KOPT-K1 (cell line): Measurements from ENCODE around the gene COL16A1.

Experiments
- H3K27ac ChIP-seq: fragments of 200-600 bp; sonication (generic); 2 replicates; pipeline ENCODE4 v1.5.1; 2016; ENCODE audit warnings: antibody characterized with exemption, mild to moderate bottlenecking, low read depth, low read length; ENCODE audit not compliant: poor library complexity, severe bottlenecking
- H3K36me3 ChIP-seq: fragments of 200-600 bp; sonication (generic); 2 replicates; pipeline ENCODE4 v1.5.1; 2017; ENCODE audit warnings: antibody characterized with exemption, mild to moderate bottlenecking, low read length, moderate library complexity; ENCODE audit not compliant: insufficient read depth
- H3K9me3 ChIP-seq: fragments of 200-600 bp; sonication (generic); 2 replicates; pipeline ENCODE4 v1.5.1; 2017; ENCODE audit warnings: antibody characterized with exemption, low read length, mild to moderate bottlenecking; ENCODE audit not compliant: insufficient read depth, poor library complexity, severe bottlenecking

COL16A1 gene

DNA sequence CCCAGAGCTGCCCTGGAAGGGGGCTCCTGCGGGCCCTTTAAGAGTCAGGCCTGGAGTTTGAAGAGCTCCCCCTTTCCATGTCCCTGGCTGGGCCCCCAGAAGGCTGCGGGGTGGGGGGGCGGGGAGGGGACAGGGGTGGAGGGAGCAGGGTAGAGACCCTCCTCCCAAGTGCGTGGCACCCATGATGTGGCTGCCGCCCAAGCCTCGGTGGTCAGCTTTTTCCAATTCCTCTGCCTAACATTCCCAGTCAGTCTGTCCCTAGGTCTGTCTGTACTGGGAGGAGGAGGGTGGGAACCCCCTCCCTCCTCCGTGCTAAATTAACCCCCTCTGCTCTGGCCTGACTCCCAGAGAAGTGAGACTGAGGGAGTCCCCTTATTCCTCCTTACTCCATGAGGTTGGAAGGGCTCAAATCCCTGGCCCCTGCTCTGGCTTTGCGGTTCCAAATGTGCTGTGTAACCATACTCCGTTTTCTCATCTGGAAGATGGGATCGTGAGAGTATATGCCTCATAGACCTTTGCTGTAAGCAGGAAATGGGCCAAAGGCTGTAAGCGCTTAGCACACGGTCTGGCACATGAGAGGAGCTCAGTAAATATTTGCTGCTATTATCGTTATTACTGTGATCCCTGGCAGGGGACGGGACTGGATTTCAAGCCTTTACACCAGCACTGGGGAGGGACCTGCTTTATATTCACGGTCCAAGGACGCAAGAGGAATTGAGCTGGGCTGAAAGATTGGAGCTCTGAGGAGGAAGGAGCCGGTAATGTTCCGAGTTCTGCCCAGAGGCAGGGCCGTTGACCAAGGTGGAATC is 658 bp upstream of the COL16A1 start:
- no peak overlapping the region for H3K27ac ChIP-seq
- H3K36me3 ChIP-seq: no peaks in the 10 kb centered on the region
- H3K9me3 ChIP-seq: no peaks in the 10 kb centered on the region

DNA sequence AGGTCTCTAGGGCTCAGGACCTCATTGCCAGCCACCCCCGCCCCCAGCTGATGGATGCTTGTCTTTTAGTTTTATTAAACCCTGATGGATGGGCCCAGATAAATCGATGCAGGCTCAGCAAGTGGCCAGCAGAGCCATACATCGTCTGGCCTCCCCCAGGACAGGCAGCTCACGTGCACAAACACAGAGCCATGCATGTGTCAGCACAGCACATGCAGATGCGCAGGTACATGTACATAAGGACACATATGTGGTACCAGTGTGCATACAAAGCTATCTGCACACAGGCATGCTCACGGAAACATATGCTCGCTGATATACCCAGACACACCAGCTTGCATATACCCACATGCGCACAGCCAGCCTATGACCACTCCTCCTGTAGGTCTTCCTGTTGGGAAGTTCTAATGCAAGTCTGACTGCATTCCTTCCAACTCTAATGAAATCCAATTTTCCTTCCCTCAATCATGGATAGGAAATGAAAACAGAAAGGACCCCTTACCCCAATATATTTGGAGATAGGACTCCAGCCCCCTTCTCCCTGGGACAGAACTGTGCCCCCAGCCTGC is 897 bp downstream of the COL16A1 start:
- Histone ChIP-seq H3K27ac (no peak overlapping the region), H3K36me3 (no peaks in the 10 kb centered on the region), H3K9me3 (no peaks in the 10 kb centered on the region)

DNA sequence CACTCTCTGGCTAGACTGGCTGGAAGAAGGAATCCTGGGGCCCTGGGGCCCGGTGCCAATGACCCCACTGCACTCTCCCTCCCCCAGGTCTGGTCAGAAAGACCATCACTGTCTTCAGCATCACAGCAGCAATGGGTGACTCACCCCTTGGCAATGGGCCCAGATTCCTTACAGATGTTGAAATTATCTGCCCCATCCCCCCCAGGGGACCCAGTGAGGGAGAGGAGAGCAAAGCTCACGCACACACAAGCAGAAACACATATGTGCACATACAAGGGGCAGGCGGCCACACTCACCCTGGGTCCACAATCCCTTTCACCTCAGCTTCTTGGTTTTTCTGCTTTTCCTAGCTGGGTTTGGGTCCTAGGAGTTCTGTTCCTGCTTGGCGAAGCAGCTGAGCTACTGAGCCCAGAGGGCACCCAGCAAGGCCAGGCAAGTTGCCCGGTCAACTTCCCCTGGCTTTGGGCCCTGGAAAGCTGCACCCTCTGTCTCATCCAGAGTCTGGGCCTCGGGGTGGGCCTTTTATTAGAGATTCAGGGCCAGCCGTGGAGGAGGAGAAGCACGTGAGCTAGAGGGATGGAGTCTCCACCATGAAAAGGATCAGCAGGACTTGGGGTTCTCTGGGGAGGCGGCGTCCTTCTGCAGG is 2.6 kb downstream of the COL16A1 start:
- H3K27ac ChIP-seq: no peak overlapping the region
- no peaks in the 10 kb centered on the region for H3K36me3 ChIP-seq
- H3K9me3 ChIP-seq: no peaks in the 10 kb centered on the region

DNA sequence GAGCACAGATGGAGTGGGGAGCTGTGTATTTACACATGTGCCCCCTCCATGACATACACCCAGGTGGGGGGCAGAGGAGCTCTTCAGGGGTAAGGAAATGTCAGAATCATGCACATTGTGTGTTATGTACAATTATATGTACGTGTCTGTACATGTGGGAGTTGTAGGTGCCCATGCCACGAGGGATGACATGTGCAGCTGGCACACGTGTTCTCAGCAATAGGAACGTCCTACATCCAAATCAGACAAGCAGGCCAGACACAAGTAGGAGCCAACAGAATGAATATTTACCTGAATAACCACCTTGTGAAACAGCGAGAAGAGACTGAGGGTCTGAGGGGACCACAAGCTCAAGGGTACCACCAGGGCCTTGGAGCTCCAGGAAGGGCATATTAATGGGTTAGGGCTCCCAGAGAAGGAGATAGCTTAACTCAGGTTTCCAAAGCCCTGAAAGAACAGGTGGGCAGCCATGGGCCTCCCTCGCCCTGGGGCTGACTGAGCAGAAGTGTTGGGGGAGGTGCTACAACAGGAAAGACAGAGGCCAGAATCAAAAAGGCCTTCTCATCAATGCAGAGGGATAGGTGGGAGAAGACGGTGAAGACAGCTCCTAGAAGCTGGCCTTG is 3.2 kb downstream of the COL16A1 start:
- Histone ChIP-seq H3K36me3 (no peaks in the 10 kb centered on the region), H3K9me3 (no peaks in the 10 kb centered on the region), H3K27ac (no peak overlapping the region)

DNA sequence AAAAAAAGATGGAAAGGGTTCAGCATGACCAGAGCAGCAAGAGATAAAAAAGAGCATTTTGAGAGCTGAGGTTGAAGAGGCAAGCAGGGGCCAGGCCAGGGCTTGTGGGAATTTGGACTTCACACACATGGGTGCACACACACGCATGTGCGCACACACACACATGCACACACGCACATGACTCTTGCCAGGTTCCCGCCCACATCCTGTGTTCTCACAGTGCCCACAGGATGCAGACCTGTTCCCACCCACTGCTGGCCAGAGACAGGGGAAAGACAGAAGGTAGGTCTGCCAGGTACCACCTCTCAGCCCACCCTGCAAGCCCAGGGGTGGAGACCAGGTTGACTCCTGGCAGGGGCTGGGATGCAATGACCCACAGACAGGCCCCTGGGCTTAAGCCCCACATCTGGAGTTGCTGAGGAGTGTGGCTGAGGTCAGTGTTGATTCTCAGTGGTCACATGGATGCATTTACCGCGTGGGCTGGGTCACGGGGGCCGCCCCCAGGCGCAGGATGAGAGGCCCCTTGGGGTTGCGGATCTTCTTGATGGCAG is 4.4 kb downstream of the COL16A1 start:
- Histone ChIP-seq H3K9me3 (no peaks in the 10 kb centered on the region), H3K27ac (no peak overlapping the region), H3K36me3 (no peaks in the 10 kb centered on the region)

DNA sequence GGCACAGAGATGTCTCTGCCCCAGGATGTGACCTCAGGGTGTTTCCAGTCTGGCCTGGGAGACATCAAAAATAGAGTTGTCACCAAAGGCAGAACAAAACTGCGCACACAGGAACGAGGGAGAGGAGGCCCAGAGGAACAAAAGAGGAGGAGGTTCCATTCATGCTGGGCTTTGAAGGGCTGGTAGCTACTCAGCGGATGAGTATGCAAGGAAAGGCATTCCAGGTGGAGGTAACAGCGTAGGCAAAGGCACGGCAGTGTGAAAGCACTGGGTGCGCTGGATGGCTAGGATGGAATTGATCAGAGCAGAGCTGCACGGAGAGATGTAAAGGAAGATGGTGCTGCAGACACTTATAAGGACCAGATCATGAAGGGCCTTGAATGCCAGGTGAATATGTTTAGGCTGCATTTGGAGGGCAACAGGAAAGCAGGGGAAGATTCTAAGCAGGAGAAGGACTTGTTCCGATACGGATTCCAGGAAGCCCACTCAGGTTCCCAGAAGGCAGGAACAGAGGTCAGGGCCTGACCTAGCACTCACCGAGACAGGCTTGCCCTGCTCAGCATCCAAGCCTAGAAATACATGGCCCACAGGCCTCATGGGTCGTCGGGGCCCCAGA is 6.3 kb downstream of the COL16A1 start:
- H3K36me3 ChIP-seq: no peaks in the 10 kb centered on the region

DNA sequence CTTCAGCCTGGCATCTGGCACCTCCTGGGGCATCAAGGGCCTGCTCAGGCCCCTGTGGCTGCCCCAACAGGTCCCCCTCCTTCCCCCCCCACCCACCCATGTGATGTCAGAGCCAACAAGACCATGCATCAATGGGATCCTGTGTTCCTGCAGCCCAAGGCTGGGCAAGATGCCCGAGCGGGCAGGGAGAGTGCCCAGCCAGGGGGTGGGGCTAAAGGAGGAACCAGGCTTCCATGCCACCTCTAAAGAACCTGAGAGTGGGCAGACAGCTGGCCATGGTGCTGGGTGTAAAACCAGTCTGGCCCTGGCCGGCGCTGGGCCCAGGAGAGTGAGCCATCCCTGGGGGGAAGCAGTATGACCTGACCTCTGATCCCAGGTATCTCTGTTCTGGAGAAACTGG is 7.6 kb downstream of the COL16A1 start:
- H3K27ac ChIP-seq: no peak overlapping the region
- H3K9me3 ChIP-seq: no peaks in the 10 kb centered on the region
- no peaks in the 10 kb centered on the region for H3K36me3 ChIP-seq

More for the DNA sequence above, 6.3 kb downstream of the COL16A1 start:
- Histone ChIP-seq H3K27ac (no peak overlapping the region), H3K9me3 (no peaks in the 10 kb centered on the region)

DNA sequence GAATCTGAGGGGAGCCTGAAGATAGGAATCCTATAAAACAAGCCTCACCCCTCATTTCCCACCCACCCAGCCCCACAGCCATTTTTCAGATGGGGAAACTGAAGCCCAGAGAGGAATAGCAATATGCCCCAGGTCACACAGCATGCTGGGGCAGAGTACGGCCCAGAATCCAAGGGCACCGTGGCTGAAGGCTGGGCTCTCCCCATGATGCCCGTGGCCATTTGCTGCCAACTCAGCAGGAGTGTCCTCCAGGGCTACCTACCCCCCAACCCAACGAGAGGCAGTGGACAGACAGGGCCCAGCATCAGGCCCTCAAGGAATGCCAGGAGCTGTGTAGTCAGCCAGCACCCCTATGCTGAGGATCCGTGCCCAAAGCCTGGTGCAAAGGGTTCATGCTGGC is 8.5 kb downstream of the COL16A1 start:
- Histone ChIP-seq H3K9me3 (no peaks in the 10 kb centered on the region), H3K27ac (no peak overlapping the region), H3K36me3 (no peaks in the 10 kb centered on the region)

DNA sequence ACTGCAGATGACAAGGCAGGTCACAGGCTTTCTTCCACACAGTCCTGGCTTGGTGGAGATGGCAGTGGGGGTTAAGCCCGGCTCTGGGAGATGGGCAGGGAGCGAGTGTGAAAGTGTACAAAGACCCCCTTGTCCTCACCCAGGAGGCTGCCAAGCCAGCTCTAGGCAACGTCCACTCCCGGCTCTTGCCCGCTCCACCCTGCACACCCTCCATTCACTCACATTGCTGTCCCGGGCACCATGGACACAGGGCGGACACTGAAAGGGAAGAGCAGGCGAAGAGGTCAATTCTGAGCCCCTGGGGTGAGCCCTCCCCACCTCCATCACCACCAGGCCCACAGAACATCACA is 8.9 kb downstream of the COL16A1 start:
- Histone ChIP-seq H3K36me3 (no peaks in the 10 kb centered on the region), H3K27ac (no peak overlapping the region), H3K9me3 (no peaks in the 10 kb centered on the region)

DNA sequence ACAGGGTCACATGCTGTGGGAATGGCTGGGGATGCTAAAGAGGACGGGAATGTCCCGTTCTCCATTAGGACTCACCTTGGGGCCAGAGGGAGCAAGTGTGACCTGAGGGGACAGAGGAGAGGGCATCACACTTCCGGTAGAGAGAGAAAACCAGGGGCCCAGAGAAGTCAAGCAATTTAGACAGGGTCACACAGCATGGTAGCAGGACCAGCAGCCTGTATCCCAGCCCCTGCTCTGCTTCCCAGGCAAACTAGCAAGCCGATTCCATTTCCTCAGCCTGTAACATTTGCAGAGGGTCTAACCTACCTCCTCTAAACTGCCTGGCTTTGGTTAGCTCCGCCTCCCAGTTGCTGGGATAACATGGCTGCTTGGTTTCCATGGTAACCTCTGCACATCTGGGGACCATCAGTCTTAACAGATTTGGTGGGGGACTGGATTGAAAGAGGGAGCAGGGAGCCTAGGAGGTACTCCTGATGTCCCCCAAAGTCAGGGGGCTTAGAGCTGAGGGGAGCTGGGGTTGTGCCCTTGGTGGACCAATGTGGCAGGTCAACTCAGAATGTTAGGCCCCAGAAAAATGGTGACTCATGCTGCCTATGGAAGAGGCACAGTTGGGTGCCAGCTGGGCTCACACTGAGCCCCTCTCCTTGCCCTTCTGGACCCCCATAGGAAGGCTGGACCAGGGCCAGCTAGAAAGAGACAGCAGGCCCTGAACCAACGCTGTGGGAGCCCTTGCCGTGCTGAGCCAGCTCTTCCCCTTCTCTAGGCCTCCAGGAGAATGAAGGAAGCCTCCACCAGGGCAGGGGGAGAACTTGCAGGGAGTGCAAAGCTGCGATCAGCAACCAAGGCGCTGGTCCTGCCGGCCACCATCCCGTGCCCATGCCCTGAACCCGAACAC is 9.5 kb downstream of the COL16A1 start:
- Histone ChIP-seq H3K36me3 (no peaks in the 10 kb centered on the region), H3K9me3 (no peaks in the 10 kb centered on the region), H3K27ac (no peak overlapping the region)

DNA sequence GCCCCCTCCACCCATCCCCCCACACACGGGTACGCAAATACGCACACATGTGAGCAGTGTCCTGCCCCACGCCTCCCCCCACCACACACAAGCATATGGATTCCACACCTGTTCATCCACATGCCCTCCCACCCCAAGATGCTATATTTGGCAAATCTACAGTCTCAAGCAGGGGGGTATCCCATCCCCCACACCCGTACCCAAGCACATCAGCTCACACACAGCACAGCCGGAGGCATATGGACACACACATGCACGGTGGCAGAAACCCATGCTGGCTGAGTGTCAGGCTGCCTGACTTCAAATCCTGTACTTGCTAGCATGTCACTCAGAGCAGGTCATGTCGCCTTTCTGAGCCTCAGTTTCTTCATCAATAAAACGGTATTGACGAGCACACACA is 10.6 kb downstream of the COL16A1 start:
- Histone ChIP-seq H3K27ac (no peak overlapping the region), H3K9me3 (no peaks in the 10 kb centered on the region), H3K36me3 (no peaks in the 10 kb centered on the region)

DNA sequence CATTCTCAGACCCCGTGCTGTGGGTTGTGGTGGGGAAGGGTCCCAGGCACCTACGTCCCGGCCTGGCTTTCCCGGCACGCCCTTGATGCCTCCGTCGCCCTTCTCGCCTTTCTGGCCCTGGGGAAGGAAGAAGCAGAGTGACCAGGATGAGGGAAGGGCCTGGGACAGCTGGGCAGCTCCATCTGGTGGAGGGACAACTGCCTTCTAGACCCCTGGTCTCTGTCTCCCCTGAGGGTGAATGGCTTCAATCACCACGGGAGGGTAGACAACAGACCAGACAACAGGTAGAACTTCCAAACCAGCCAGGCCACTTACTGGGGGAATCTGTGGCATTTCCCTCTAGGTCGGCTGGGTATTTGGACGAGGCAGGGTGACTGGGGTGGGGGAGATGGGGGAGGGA is 11.9 kb downstream of the COL16A1 start:
- Histone ChIP-seq H3K9me3 (no peaks in the 10 kb centered on the region), H3K27ac (no peak overlapping the region), H3K36me3 (no peaks in the 10 kb centered on the region)

DNA sequence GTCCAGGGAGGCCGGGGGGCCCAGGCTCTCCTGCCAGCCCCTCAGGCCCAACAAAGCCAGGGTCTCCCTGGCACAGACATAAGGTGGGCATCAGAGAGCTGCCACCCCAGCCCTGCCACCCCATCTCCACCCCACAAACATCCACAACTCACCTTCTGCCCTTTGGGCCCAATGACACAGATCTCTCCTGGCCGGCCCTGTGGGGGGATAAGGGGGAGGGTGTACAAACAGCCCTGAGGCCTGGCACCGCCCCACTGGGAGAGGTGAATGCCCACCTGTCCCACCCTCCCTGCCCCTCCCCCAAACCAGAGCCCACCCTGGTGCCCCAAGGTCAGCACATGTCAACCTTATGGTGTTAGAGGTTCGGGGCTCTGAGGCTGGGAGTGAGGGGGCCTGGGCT is 12.4 kb downstream of the COL16A1 start:
- Histone ChIP-seq H3K36me3 (no peaks in the 10 kb centered on the region), H3K9me3 (no peaks in the 10 kb centered on the region), H3K27ac (no peak overlapping the region)

DNA sequence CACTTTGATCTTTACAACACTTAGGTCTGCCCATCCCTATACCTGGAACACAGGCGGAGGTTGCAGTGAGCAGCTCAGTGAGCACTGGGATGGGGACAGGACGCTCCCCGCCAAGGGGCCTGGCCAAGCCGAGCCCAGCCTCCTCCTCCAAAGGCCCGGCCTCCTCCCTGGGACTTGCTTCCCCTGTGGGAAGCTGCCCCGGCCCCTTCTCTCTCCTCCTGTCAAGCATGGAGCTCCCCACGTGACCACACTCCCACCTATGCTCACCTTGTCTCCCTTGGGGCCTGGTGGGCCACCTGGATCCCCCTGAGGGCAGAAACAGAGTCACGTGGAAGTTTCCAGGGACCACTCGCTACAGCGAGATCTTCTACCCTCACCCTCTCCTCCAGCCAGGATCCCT is 12.9 kb downstream of the COL16A1 start:
- no peaks in the 10 kb centered on the region for H3K36me3 ChIP-seq

More for the DNA sequence above, 12.9 kb downstream of the COL16A1 start:
- H3K9me3 ChIP-seq: no peaks in the 10 kb centered on the region
- no peak overlapping the region for H3K27ac ChIP-seq
